NOMO-1 treated with dmso at 0.1 percent for 144 hours (cell line): ENCODE measurements around the gene TBC1D8.

Source experiments
- DNase-seq: peaks from one replicate; lab custom pipeline; 2025; ENCODE audit not compliant: unreplicated experiment; lab: John Stamatoyannopoulos, UW

The TBC1D8 gene

GRCh38 chr2:100982431-100982861 is 168.7 kb downstream of the TBC1D8 start:
- no peak for DNase-seq

- no peak for DNase-seq
Measured at GRCh38 chr2:100981011-100981410, 170.2 kb downstream of the TBC1D8 start.

GRCh38 chr2:100980046-100980445 is 171.1 kb downstream of the TBC1D8 start:
- DNase-seq = no peak

GRCh38 chr2:100978582-100979191 is 172.5 kb downstream of the TBC1D8 start:
- no peak for DNase-seq

DNA sequence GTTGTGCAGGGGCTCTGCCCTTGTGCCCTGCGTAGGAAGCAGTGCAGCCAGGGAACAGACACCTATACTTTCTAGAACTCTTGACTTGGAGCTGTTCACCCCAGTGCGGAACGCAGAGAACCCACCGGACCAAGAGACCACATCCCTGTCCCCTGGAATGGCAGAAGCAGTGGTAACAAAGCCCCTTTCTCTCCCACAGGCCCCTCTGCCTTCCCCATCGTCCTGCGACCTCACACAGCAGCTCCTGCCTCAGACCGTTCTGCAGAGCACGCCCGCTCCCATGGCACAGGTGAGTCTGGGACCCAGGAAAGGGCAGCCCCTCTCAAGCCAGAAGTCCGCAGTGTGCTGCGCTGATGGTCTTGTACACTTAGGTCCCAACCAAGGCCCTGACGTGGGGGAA is 173.7 kb downstream of the TBC1D8 start:
- no peak for DNase-seq

DNA sequence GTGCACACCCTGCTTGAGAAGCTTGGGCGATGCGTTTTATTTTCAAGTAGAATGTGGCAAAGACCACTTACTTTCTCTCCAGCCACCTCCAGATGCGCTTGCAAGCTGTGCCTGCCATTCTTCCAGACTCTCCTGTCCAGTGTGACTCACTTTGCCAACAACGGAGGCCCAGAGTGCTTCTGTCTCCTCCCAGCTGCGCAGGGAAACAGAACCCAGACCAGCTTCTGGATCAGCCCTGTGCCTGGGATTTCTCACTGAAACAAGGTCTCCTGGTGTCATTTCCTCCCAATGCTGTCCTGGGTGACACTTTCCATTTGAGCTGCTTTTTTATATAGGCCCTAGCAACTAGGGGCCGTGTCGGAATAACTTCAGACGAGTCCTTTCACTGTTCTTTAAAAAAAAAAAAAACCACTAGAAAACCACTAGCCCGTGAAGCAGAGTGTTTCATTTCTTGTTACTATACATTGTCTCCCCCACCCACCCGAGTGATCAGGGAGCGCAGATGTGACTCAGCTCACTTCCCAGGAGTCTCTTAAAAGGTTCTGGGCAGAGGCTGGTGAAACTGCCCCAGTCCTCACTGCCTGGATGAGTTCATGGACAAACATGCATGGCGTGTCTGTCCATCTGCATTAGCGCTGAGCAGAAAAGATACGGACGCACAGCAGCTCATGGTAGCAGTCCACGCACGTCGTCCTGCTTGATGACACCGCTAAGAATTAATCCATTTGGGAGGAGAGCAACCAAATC is 174.4 kb downstream of the TBC1D8 start:
- DNase-seq = no peak

DNA sequence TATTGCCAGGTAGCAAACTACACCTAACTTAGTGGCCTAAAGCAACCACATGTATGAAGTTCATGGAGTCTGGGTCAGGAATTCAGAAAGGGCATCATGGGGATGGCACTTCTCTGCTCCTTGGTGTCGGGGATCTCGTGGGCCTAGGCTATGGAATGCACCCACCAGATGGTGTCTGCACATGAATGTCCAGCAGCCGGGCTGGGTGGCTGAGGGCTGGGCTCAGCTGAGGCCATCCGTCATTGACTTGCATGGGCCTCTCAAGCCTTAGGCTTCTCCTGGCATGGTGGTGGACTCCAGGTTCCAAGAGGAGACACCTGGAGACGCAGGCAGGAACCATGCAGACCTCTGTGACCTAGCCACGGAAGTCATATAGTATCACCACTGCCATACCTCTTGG is 175.1 kb downstream of the TBC1D8 start:
- no peak for DNase-seq

DNA sequence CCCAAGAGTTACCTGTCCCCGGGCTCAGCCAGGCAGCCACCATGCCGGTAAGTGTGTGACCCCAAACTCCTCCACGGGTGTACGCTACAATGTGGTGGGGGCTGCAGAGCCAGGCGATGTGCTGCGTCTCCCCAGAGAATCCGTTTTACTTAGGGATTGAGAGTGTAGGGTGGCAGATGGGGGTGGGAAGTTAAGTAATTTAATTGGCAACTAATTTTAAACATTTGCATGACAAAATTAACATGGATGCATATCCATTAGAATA is 175.7 kb downstream of the TBC1D8 start:
- DNase-seq = no peak

DNA sequence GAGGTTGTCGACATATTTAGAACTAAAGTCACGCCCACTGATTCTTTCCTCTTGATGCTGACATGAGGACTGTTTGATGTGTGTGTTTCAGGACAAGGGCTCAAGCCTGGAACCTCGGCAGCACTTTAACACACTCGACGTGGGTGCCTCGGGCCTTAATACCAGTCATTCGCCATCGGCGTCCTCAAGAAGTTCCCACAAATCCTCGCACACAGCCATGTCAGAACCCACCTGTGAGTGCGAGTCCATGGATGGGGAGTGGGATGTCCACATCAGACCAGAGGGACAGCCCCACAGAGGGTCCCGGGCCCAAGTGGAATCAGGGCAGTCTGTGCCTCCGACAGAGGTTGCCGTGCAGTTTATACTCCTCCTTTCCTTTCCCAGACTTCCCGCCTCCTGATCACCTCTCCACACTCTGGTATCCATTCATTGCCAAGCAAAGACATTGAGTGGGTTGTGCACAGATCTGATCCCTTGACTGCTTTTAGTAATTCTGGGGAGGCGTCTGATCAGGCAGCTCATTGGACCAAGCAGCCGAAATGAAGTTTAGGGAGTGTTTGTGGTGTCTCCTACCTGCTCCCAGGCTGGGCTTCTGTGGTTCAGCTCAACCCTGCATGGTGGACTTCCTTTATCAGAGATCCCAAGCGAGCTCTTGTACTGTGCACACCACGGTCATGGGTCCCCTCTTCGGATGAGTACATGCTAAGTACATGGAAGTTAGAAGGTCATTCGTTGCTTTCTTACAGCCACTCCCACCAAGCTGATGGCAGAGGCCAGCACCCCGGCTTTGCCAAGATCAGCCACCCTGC is 176.3 kb downstream of the TBC1D8 start:
- no peak for DNase-seq

DNA sequence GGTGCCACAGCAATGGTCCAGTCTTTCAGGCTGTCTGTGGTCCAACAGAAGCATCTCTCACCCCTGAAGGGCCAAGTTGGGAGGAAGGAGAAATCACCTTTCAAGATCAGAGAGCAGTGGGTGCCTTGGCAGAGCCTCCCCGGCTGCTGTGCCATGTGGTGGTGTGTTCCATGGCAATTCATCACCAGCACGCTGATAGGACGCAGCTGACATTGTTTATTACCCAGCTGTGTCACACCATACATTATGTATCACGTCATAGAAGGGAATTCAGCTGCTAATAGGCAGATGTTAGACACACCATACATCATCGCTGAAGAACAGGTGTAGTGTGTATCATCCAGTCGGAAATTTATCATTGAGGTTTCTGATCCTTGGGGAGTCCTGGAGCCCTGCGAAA is 178.7 kb downstream of the TBC1D8 start:
- no peak for DNase-seq

DNA sequence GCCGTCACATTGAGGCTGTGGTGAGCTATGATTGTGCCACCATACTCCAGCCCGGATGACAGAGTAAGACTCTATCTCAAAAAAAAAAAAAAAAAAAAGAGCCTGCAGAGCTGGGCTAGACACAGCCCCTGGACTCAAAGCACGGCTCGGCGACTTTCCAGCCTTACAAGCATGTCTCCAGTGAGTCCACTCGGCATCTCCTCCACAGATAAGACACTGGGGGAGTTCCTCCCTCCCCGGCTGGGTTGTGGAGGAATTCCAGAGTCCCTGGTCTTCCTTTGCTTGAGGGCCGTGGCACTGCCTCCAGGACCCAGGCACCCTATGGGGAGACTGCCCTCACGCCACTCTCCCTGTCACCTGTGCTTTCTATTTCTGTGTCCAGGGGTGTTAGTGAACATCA is 180.0 kb downstream of the TBC1D8 start:
- DNase-seq = no peak

DNA sequence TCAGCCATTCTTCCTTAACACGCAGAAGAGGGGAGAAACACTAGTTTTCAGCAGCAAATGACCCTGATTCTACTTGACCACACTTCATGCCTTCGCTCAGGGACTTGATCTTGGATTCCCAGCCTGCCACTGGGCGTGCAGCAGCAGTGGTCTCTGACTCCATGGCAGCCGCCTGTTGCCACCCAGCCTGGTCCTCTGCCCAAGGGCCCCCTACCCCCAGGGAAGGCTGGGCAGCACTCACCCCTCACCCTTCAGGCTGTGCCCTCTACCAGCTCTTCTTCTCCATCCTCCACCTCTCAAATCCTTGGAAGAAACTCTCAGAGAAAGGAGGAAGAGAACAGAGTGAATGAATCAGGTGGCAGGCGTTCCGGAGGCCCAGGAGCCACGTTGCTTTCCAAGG is 181.2 kb downstream of the TBC1D8 start:
- DNase-seq = no peak

DNA sequence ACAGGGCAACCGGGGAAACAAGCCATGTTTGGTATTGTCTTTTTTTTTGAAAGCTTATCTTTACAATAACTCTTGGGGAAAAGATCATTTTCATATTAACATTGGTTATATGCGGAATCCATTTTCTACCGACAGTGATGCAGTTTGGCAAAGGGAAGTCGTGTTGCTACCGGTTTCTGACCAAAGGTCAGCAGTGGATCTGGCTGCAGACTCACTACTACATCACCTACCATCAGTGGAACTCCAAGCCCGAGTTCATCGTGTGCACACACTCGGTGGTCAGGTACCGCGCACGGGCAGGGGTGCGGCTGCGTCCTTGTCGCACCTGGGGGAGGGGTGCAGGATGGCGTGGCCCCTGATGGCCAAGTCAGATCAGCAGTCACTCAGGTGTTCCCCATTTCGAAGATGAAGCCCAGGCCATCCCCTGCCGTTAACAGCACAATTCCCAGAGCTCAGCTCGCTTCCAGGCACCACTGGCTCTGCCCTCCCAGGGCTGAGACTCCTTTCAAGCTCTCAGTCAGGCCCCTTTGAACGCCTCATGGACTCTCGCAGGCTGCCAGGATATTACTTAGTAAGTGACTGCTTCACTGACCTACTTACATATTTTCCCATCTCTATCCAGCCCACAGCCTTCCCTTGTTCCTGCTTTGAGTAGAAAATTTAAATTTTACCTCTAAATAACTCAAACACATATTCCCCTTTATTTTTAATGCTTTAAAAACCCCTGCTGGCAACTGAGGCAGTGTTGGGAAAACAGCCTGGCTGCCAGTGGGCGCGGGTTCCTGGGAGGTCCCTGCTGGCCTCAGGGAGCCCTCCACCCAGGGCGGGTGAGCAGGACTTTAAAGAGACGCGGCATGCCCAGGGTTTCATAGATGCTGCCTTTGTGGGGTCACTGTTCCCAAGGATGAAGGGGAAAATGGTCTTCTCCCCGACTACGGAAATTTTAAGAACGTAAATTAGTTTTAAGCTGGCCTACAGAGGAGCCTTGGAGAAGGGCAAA is 182.7 kb downstream of the TBC1D8 start:
- no peak for DNase-seq

DNA sequence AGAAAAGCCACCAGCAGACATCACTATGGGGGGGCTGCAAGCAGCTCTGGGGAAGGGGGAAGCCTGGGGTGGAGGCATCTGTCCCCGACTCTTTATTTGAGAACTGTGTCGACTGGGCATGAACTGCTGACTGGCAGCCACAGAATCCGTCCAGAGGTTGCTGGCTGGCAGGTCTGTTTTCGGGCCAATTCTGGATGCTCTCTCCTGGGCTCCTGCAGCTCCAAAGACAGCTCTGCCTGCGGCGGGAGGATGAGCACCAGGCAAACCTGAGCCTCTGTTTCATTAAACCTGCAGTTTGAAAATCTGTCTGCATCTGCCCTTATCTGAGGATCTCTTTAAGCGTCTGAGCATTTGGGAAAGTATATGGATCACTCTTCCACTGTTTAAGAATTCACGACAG is 183.5 kb downstream of the TBC1D8 start:
- DNase-seq = no peak

- DNase-seq = no peak
Measured at GRCh38 chr2:100965596-100965995, 185.6 kb downstream of the TBC1D8 start.

DNA sequence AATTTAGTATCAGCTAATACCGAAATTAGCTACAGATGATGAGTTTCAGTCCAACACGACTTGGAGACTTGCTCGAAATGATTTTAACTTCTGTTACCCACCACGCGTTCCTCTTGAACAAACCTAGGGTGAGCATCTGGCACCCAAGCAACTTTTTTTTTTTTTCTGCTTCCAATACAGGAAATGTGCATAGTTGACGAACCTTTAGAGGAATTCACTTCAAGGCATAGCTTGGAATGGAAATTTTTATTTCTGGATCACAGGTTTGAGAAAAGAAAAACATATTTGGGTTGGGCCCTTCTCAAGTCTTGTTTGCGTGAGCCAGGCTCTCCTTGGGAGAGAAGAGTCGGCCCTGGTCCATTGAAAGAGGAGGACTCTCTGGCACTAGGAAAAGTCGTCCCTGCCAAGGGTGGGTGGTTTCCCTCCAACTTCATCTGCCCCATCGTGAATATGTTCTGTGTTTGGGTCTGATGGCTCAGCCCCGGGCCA is 186.5 kb downstream of the TBC1D8 start:
- no peak for DNase-seq

DNA sequence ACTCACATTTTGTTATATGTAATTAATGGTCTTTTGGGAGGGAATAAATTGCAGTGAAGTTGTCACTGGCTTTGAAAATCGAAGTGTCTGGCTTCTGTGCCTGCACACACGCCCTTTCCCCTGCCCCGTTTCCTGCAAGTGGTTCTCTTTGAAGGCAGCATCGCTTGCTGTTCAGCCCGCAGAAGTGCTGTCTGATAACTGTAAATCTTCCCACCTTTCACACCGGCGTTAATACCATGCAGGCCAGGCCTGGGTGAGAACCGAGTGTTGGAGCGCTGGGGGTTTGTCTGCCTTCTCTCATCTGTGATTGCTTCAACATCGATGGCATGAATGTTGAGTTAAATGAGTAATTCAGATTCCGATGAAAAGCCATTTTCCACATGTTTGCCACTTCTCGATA is 187.0 kb downstream of the TBC1D8 start:
- DNase-seq = no peak

- no peak for DNase-seq
Measured at GRCh38 chr2:100963026-100963375, 188.2 kb downstream of the TBC1D8 start.

DNA sequence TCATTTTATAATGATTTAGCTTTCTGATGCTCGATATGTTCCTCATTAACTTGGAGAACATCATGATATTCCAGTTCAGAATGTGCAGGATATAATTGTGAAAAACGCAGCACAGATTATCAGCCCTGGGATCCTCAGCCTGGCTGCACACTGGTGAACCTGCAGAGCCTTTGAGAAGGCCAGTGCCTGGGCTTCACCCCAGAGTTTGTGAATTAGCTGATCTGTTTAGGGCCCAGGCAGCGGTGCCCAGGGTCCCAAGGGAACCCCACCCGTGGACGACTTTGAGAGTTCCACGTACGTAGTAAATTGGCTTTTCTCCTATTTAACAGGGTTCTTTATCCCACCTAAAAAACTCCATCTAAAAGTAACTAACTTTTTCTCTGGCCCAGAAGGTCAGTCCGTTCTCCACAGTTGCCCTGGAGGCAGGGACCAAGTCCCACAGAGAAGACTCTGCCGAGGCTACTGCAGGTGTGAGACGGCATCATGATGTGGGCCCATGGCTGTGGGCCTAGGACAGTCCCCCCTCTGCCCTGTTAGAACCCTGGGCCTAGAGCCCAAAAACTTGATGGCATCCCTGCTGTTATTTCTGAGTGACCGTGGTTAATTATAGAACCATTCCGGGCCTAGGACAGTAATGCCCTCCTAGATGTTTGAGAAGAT is 188.7 kb downstream of the TBC1D8 start:
- DNase-seq = no peak

- DNase-seq = no peak
Measured at GRCh38 chr2:100960688-100961087, 190.5 kb downstream of the TBC1D8 start.
